IgD-negative memory B cell (primary cell): ENCODE measurements around the gene BOLA3. TPM values are rescaled to one million over a fixed set of nuclear protein-coding genes. Genes with fewer than 3 reads are reported as not detected.
"Not testable (repeated sequence)": the region's sequence is repeated elsewhere in the genome, so short reads cannot be mapped to it uniquely, and the experiment has no call there.

Experiments
- H3K27ac Mint-ChIP-seq, 3 donors: one replicate each; pipeline ENCODE4 v1.8.0; 2020 to 2022; ENCODE audit warnings: mild to moderate bottlenecking in 3 of 3, mixed read lengths in 3 of 3, moderate library complexity in 1 of 3
- H3K27me3 Mint-ChIP-seq: one replicate; pipeline ENCODE4 v1.8.0; 2021; ENCODE audit warnings: mixed read lengths
- H3K36me3 Mint-ChIP-seq: one replicate; pipeline ENCODE4 v1.8.0; 2020; ENCODE audit warnings: mild to moderate bottlenecking, mixed read lengths
- H3K4me1 Mint-ChIP-seq, 3 donors: one replicate each; pipeline ENCODE4 v1.8.0; 2020 to 2022; ENCODE audit warnings: mixed read lengths in 3 of 3, mild to moderate bottlenecking in 1 of 3
- H3K4me3 Mint-ChIP-seq, 4 donors: one replicate each; pipeline ENCODE4 v1.8.0; 2020 to 2022; ENCODE audit warnings: mild to moderate bottlenecking in 4 of 4, mixed read lengths in 4 of 4, moderate library complexity in 3 of 4
- H3K9me3 Mint-ChIP-seq, 3 donors: one replicate each; pipeline ENCODE4 v1.8.0; 2020 to 2021; ENCODE audit warnings: mixed read lengths in 3 of 3, mild to moderate bottlenecking in 1 of 3
- polyA plus RNA-seq: library from polyadenylated mRNA; unstranded; fragments of 300-500 nt; fragmentation: Illumina TruSeq; gene quantifications from one replicate; pipeline ENCODE4 v1.2.3, GENCODE V29; 2021

BOLA3 gene
- 44.5 TPM for polyA plus RNA-seq

- H3K27me3 Mint-ChIP-seq = no peaks in the 10 kb centered on the region
- H3K4me3 Mint-ChIP-seq = no peak within 1 kb of the TSS
- H3K36me3 Mint-ChIP-seq = no peaks in the 10 kb centered on the region
- H3K4me1 Mint-ChIP-seq = peaks cover 8 to 30% (median 9%) of the 10 kb centered on the region in 3 donors
- H3K9me3 Mint-ChIP-seq = no peaks in the 10 kb centered on the region
- H3K27ac Mint-ChIP-seq = no peak within 1 kb of the TSS
Observed at GRCh38 chr2:74147727-74148456, at the start of gene BOLA3. Gene BOLA3 (minus strand): TSS chr2:74147912. CDS start chr2:74147874, 38 bp downstream.

- peak overlapping the region in 3 of 4 donors; percentile 7 to 88 (median 65) for H3K4me3 Mint-ChIP-seq
- peaks cover 20 to 26% (median 23%) of the 10 kb centered on the region in 3 donors for H3K4me1 Mint-ChIP-seq
- no peaks in the 10 kb centered on the region for H3K36me3 Mint-ChIP-seq
- no peaks in the 10 kb centered on the region for H3K27me3 Mint-ChIP-seq
- peak overlapping the region in 1 of 3 donors; percentile 86 for H3K27ac Mint-ChIP-seq
- H3K9me3 Mint-ChIP-seq = no peaks in the 10 kb centered on the region
Observed at GRCh38 chr2:74197049-74197448, 49.3 kb upstream of the BOLA3 start.

- Mint-ChIP-seq H3K27ac (peak overlapping the region in 1 of 3 donors; percentile 54), H3K27me3 (no peaks in the 10 kb centered on the region), H3K4me3 (no peak overlapping the region), H3K9me3 (no peaks in the 10 kb centered on the region), H3K36me3 (no peaks in the 10 kb centered on the region), H3K4me1 (peaks cover 11 to 15% (median 13%) of the 10 kb centered on the region in 3 donors)
Observed at GRCh38 chr2:74194799-74195198, 47.1 kb upstream of the BOLA3 start.

GRCh38 chr2:74191596-74192380 lies 44.1 kb upstream of the BOLA3 start:
- Mint-ChIP-seq H3K36me3 (no peaks in the 10 kb centered on the region), H3K27ac (no peak overlapping the region), H3K4me1 (peaks cover 0 to 1% (median 0%) of the 10 kb centered on the region in 3 donors), H3K4me3 (no peak overlapping the region), H3K27me3 (no peaks in the 10 kb centered on the region), H3K9me3 (no peaks in the 10 kb centered on the region)

- no peaks in the 10 kb centered on the region for H3K27me3 Mint-ChIP-seq
- peaks cover 14 to 17% (median 16%) of the 10 kb centered on the region in 3 donors for H3K4me1 Mint-ChIP-seq
- peaks cover 2% of the 10 kb centered on the region for H3K36me3 Mint-ChIP-seq
- H3K4me3 Mint-ChIP-seq = no peak overlapping the region
- no peak overlapping the region for H3K27ac Mint-ChIP-seq
- H3K9me3 Mint-ChIP-seq = no peaks in the 10 kb centered on the region
Observed at GRCh38 chr2:74188696-74189095, 41.0 kb upstream of the BOLA3 start.

GRCh38 chr2:74188018-74188601 lies 40.4 kb upstream of the BOLA3 start:
- Mint-ChIP-seq H3K36me3 (peaks cover 2% of the 10 kb centered on the region), H3K27me3 (no peaks in the 10 kb centered on the region), H3K9me3 (no peaks in the 10 kb centered on the region), H3K4me1 (peaks cover 15 to 17% (median 17%) of the 10 kb centered on the region in 3 donors), H3K27ac (peak overlapping the region in 1 of 3 donors; percentile 69), H3K4me3 (peak overlapping the region in 1 of 4 donors; percentile 30)

GRCh38 chr2:74186706-74187105 lies 39.0 kb upstream of the BOLA3 start:
- H3K4me1 Mint-ChIP-seq = peaks cover 20% of the 10 kb centered on the region in 3 donors
- not testable (repeated sequence) for H3K27me3 Mint-ChIP-seq, H3K9me3 Mint-ChIP-seq, H3K36me3 Mint-ChIP-seq
- H3K27ac Mint-ChIP-seq = peak overlapping the region in 2 of 3 donors; percentile 35 to 53
- H3K4me3 Mint-ChIP-seq = peak overlapping the region in 1 of 4 donors; percentile 81

GRCh38 chr2:74186038-74186437 lies 38.3 kb upstream of the BOLA3 start:
- Mint-ChIP-seq H3K27ac (peak overlapping the region; percentile 53 to 97 (median 93)), H3K36me3 (peaks cover 2% of the 10 kb centered on the region), H3K4me3 (peak overlapping the region; percentile 70 to 95 (median 85)), H3K4me1 (peaks cover 23% of the 10 kb centered on the region in 3 donors), H3K27me3 (no peaks in the 10 kb centered on the region), H3K9me3 (no peaks in the 10 kb centered on the region)

GRCh38 chr2:74183878-74184277 lies 36.2 kb upstream of the BOLA3 start:
- Mint-ChIP-seq H3K27ac (peak overlapping the region in 1 of 3 donors; percentile 53), H3K9me3 (no peaks in the 10 kb centered on the region), H3K36me3 (peaks cover 2% of the 10 kb centered on the region), H3K4me3 (peak overlapping the region in 2 of 4 donors; percentile 18 to 74), H3K4me1 (peaks cover 23 to 29% (median 26%) of the 10 kb centered on the region in 3 donors), H3K27me3 (no peaks in the 10 kb centered on the region)

- Mint-ChIP-seq H3K4me1 (peaks cover 28 to 31% (median 31%) of the 10 kb centered on the region in 3 donors), H3K4me3 (peak overlapping the region; percentile 66 to 86 (median 76)), H3K27ac (peak overlapping the region; percentile 86 to 91 (median 91)), H3K9me3 (no peaks in the 10 kb centered on the region), H3K36me3 (peaks cover 2% of the 10 kb centered on the region), H3K27me3 (no peaks in the 10 kb centered on the region)
Observed at GRCh38 chr2:74181739-74182138, 34.0 kb upstream of the BOLA3 start.

- no peaks in the 10 kb centered on the region for H3K27me3 Mint-ChIP-seq
- H3K4me3 Mint-ChIP-seq = peak overlapping the region; percentile 93 to 99 (median 97)
- H3K36me3 Mint-ChIP-seq = peaks cover 4% of the 10 kb centered on the region
- H3K9me3 Mint-ChIP-seq = no peaks in the 10 kb centered on the region
- H3K4me1 Mint-ChIP-seq = peaks cover 34 to 38% (median 35%) of the 10 kb centered on the region in 3 donors
- peak overlapping the region; percentile 97 to 99 (median 99) for H3K27ac Mint-ChIP-seq
Observed at GRCh38 chr2:74179063-74179865, 31.6 kb upstream of the BOLA3 start.

GRCh38 chr2:74178211-74179062 lies 30.7 kb upstream of the BOLA3 start, which contains the start of gene MOB1A:
Gene MOB1A (minus strand): TSS chr2:74178879. CDS start chr2:74178674, 205 bp downstream.
- H3K36me3 Mint-ChIP-seq = peaks cover 4% of the 10 kb centered on the region
- H3K9me3 Mint-ChIP-seq = no peaks in the 10 kb centered on the region
- peak within 1 kb of the TSS; percentile 93 to 99 (median 97) for H3K4me3 Mint-ChIP-seq
- peak within 1 kb of the TSS; percentile 97 to 99 (median 99) for H3K27ac Mint-ChIP-seq
- H3K4me1 Mint-ChIP-seq = peaks cover 30 to 35% (median 34%) of the 10 kb centered on the region in 3 donors
- H3K27me3 Mint-ChIP-seq = no peaks in the 10 kb centered on the region

GRCh38 chr2:74177696-74178095 lies 30.0 kb upstream of the BOLA3 start:
- Mint-ChIP-seq H3K9me3 (no peaks in the 10 kb centered on the region), H3K4me3 (peak overlapping the region; percentile 93 to 99 (median 97)), H3K36me3 (peaks cover 4% of the 10 kb centered on the region), H3K27me3 (no peaks in the 10 kb centered on the region), H3K27ac (peak overlapping the region; percentile 97 to 99 (median 99)), H3K4me1 (peaks cover 34 to 39% (median 39%) of the 10 kb centered on the region in 3 donors)
